DOHH2 (cell line): Measurements from ENCODE around the gene RND2.

Experiments used
- H3F3A ChIP-seq: fragments of 200-600 bp; sonication (generic), shearing (Covaris generic); 2 replicates; pipeline ENCODE4 v1.6.0; 2016; ENCODE audit warnings: antibody characterized with exemption, mild to moderate bottlenecking; ENCODE audit not compliant: control insufficient read depth, insufficient read depth
- H3K27ac ChIP-seq: fragments of 200-600 bp; sonication (generic); 2 replicates; pipeline ENCODE4 v1.5.1; 2014; ENCODE audit warnings: low read depth, mild to moderate bottlenecking, low read length, moderate library complexity
- H3K27me3 ChIP-seq: fragments of 200-600 bp; sonication (generic); 2 replicates; pipeline ENCODE4 v1.6.1; 2014; ENCODE audit warnings: mild to moderate bottlenecking, low read length, mixed read lengths; ENCODE audit not compliant: control insufficient read depth
- H3K36me3 ChIP-seq: fragments of 200-600 bp; sonication (generic); 2 replicates; pipeline ENCODE4 v1.6.1; 2014; ENCODE audit warnings: mild to moderate bottlenecking, low read length, moderate library complexity, mixed read lengths; ENCODE audit not compliant: control insufficient read depth
- H3K4me1 ChIP-seq: fragments of 200-600 bp; sonication (generic); 2 replicates; pipeline ENCODE4 v1.6.1; 2014; ENCODE audit warnings: mild to moderate bottlenecking, low read length, mixed read lengths; ENCODE audit not compliant: control insufficient read depth
- H3K4me2 ChIP-seq: fragments of 200-600 bp; sonication (generic); 2 replicates; pipeline ENCODE4 v1.6.0; 2014; ENCODE audit warnings: mild to moderate bottlenecking, low read length, moderate library complexity
- H3K4me3 ChIP-seq: fragments of 200-600 bp; sonication (generic); 2 replicates; pipeline ENCODE4 v1.5.1; 2014; ENCODE audit warnings: mild to moderate bottlenecking, low read length, mixed read lengths
- H3K79me2 ChIP-seq: fragments of 200-600 bp; sonication (generic); 2 replicates; pipeline ENCODE4 v1.6.1; 2014; ENCODE audit warnings: mild to moderate bottlenecking, low read length, mixed read lengths; ENCODE audit not compliant: control insufficient read depth
- H3K9me2 ChIP-seq: fragments of 200-600 bp; sonication (generic); replicated peaks from 2 replicates; pipeline ENCODE4 v1.6.1; 2014; ENCODE audit warnings: mild to moderate bottlenecking, low read length, mixed read lengths; ENCODE audit not compliant: control insufficient read depth
- H3K9me3 ChIP-seq: fragments of 200-600 bp; sonication (generic); 2 replicates; pipeline ENCODE4 v1.6.1; 2014; ENCODE audit warnings: antibody characterized with exemption, low read length, mixed read lengths; ENCODE audit not compliant: control insufficient read depth, insufficient read depth
- H4K20me1 ChIP-seq: fragments of 200-600 bp; sonication (generic); 2 replicates; pipeline ENCODE4 v1.6.0; 2014; ENCODE audit warnings: low read depth, mild to moderate bottlenecking, antibody characterized with exemption, low read length, moderate library complexity; ENCODE audit not compliant: control insufficient read depth, insufficient read depth
- EZH2phosphoT487 ChIP-seq: fragments of 200-600 bp; sonication (generic); IDR thresholded peaks from 2 replicates; pipeline ENCODE4 v1.6.1; 2017; ENCODE audit warnings: borderline replicate concordance, mild to moderate bottlenecking, antibody characterized with exemption, low read length, moderate library complexity, mixed read lengths
- TF ChIP-seq, protein P1 (sequence below): fragments of 200-600 bp; sonication (generic); IDR thresholded peaks from one replicate; pipeline ENCODE4 v1.5.1; 2014; ENCODE audit warnings: antibody characterized with exemption, mild to moderate bottlenecking, low read depth, low read length; ENCODE audit not compliant: poor library complexity, severe bottlenecking

Gene RND2

GRCh38 chr17:43079641-43080302 lies 54.7 kb downstream of the RND2 start:
- H3K27me3 ChIP-seq, result no peaks in the 10 kb centered on the region
- TF ChIP-seq EZH2phosphoT487, result no peak
- TF ChIP-seq, protein P1, sequence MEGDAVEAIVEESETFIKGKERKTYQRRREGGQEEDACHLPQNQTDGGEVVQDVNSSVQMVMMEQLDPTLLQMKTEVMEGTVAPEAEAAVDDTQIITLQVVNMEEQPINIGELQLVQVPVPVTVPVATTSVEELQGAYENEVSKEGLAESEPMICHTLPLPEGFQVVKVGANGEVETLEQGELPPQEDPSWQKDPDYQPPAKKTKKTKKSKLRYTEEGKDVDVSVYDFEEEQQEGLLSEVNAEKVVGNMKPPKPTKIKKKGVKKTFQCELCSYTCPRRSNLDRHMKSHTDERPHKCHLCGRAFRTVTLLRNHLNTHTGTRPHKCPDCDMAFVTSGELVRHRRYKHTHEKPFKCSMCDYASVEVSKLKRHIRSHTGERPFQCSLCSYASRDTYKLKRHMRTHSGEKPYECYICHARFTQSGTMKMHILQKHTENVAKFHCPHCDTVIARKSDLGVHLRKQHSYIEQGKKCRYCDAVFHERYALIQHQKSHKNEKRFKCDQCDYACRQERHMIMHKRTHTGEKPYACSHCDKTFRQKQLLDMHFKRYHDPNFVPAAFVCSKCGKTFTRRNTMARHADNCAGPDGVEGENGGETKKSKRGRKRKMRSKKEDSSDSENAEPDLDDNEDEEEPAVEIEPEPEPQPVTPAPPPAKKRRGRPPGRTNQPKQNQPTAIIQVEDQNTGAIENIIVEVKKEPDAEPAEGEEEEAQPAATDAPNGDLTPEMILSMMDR, result no peak
- no peaks in the 10 kb centered on the region for H3K4me1 ChIP-seq
- peaks cover 75% of the 10 kb centered on the region for H3K36me3 ChIP-seq
- H3K27ac ChIP-seq, result no peak overlapping the region
- no peaks in the 10 kb centered on the region for H3F3A ChIP-seq
- H3K4me3 ChIP-seq, result no peak overlapping the region
- H3K9me3 ChIP-seq, result no peaks in the 10 kb centered on the region
- no peaks in the 10 kb centered on the region for H3K79me2 ChIP-seq
- no peak overlapping the region for H3K4me2 ChIP-seq
- H3K9me2 ChIP-seq, result no peaks in the 10 kb centered on the region
- no peaks in the 10 kb centered on the region for H4K20me1 ChIP-seq
